Pons (tissue), 1 donor: ENCODE results near the gene S100A7A.
"Not testable (repeated sequence)": the region's sequence is repeated elsewhere in the genome, so short reads cannot be mapped to it uniquely, and the experiment has no call there.

Source experiments
- DNase-seq: peaks from one replicate; pipeline ENCODE4 v3.0.0-alpha.2; 2016; ENCODE audit warnings: low spot score

The S100A7A gene

GRCh38 chr1:153459655-153460054 lies 43.3 kb downstream of the S100A7A start:
- no peak for DNase-seq

GRCh38 chr1:153460551-153460950 lies 44.2 kb downstream of the S100A7A start, which contains the start of gene S100A7:
TSS of gene S100A7 (minus strand) at chr1:153460651. CDS start at chr1:153459013, 1,638 bp downstream.
- DNase-seq, result no peak

DNA sequence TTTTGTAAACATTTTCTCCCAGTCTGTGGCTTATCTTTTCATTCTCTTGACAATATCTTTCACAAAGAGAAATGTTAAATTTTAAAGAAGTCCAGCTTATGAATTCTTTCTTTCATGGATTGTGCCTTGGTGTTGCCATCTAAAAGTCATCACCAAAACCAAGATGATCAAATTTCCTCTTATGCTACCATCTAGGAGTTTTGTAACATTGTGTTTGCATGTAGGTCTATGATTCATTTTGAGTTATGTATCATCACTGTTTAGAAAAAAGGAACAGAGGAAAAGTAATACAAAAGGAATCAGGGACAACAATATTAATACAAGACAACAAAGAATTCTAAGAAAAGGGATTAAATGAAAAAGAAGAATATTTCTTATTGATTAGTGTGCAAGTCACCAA lies 46.4 kb downstream of the S100A7A start:
- DNase-seq, result not testable (repeated sequence)

- DNase-seq, result no peak
Observed at GRCh38 chr1:153465811-153466636, 49.7 kb downstream of the S100A7A start.

- no peak for DNase-seq
Observed at GRCh38 chr1:153466908-153467307, 50.6 kb downstream of the S100A7A start.

DNA sequence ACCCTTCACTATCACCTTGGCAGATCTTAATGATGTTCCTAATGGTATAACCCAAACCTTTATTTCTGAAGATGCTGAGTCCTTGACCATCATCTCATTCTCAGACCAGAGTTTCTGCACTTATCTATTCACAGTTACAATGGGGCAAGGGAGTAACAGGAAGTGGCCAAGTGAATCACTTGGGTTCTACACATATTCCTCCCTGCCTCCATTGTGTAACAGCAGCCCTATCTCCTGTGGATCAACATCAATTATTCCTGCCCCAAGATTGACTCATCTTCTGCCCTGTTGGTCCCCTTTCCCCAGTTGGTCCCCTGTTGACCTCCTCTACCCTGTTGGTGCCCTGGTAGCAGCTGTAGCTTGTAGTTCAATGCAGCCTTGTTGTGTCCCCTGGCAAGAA lies 54.4 kb downstream of the S100A7A start:
- no peak for DNase-seq
